ENCODE data around the gene MCU.

- TF ChIP-seq CTCF (IDR thresholded peaks at IDR 0.05) = no peak
- TF ChIP-seq EP300 (IDR thresholded peaks at IDR 0.05) = no peak
Observed at GRCh38 chr10:72801263-72801868, 109.4 kb downstream of the MCU start.

All from gastroesophageal sphincter (tissue), 3 donors.